Measurements from ENCODE around the gene SARDH. TPM values are rescaled to one million over a fixed set of nuclear protein-coding genes. Genes with fewer than 3 reads are reported as not detected.

The SARDH gene
- total and polyA plus RNA-seq, 3 experiments from 2014 or later, result 1.3 to 2.0 (median 1.8) TPM

GRCh38 chr9:133782157-133783130, 44.3 kb upstream of the SARDH start:
- peak; percentile 37 to 71 (median 40) for DNase-seq
- ChIA-PET CTCF (interaction anchor here (0.8 to 5.6 kb wide), 11 partner anchors 9 to 319 kb away, joined by 3 to 94 read pairs (median 4); no protein-coding TSS in a partner anchor), POLR2A (interaction anchor here (0.8 kb wide), 2 partner anchors 212 to 248 kb away, joined by 3 to 7 read pairs; no protein-coding TSS in a partner anchor)
- Histone ChIP-seq H3K4me3 (ENCODE audit: low read length) (no peak overlapping the region), H3K9me3 (ENCODE audit: low read length) (no peaks in the 10 kb centered on the region), H3K27ac (ENCODE audit: low read depth, low read length) (no peak overlapping the region), H3K27me3 (ENCODE audit: insufficient read depth, low read length, poor library complexity, severe bottlenecking) (no peaks in the 10 kb centered on the region), H3K36me3 (ENCODE audit: insufficient read depth, low read length) (no peaks in the 10 kb centered on the region), H3K4me1 (ENCODE audit: insufficient read depth, low read length) (no peaks in the 10 kb centered on the region)
- Mint-ChIP-seq H3K9me3 (no peaks in the 10 kb centered on the region), H3K27ac (no peak overlapping the region), H3K36me3 (no peaks in the 10 kb centered on the region), H3K4me3 (no peak overlapping the region), H3K4me1 (no peaks in the 10 kb centered on the region), H3K27me3 (peaks cover 0 to 3% of the 10 kb centered on the region in 2 donors)

- Histone ChIP-seq H3K27ac (ENCODE audit: low read depth, low read length) (no peak overlapping the region), H3K4me3 (ENCODE audit: low read length) (no peak overlapping the region), H3K36me3 (ENCODE audit: insufficient read depth, low read length) (no peaks in the 10 kb centered on the region), H3K4me1 (ENCODE audit: insufficient read depth, low read length) (no peaks in the 10 kb centered on the region), H3K27me3 (ENCODE audit: insufficient read depth, low read length, poor library complexity, severe bottlenecking) (no peaks in the 10 kb centered on the region), H3K9me3 (ENCODE audit: low read length) (no peaks in the 10 kb centered on the region)
- ChIA-PET POLR2A (interaction anchor here (0.8 kb wide), 2 partner anchors 213 to 248 kb away, joined by 3 to 7 read pairs; no protein-coding TSS in a partner anchor), CTCF (interaction anchor here (0.8 to 5.6 kb wide), 9 partner anchors 8 to 319 kb away, joined by 3 to 94 read pairs (median 4); no protein-coding TSS in a partner anchor)
- DNase-seq, result no peak
- Mint-ChIP-seq H3K36me3 (no peaks in the 10 kb centered on the region), H3K27ac (no peak overlapping the region), H3K9me3 (no peaks in the 10 kb centered on the region), H3K4me1 (no peaks in the 10 kb centered on the region), H3K27me3 (peaks cover 0 to 1% of the 10 kb centered on the region in 2 donors), H3K4me3 (no peak overlapping the region)
Measured at GRCh38 chr9:133781828-133782135, 43.6 kb upstream of the SARDH start.

GRCh38 chr9:133780962-133781827, 43.0 kb upstream of the SARDH start:
- CTCF ChIA-PET, result interaction anchor here (1.2 to 5.6 kb wide), 7 partner anchors 8 to 320 kb away, joined by 4 to 94 read pairs (median 6); no protein-coding TSS in a partner anchor
- H3K27me3 Mint-ChIP-seq, result peaks cover 0 to 1% of the 10 kb centered on the region in 2 donors
- DNase-seq, result no peak
- H3K36me3 ChIP-seq (ENCODE audit: insufficient read depth, low read length), result no peaks in the 10 kb centered on the region
- H3K4me1 Mint-ChIP-seq, result no peaks in the 10 kb centered on the region
- H3K9me3 Mint-ChIP-seq, result no peaks in the 10 kb centered on the region
- no peak overlapping the region for H3K27ac ChIP-seq (ENCODE audit: low read depth, low read length)
- no peaks in the 10 kb centered on the region for H3K27me3 ChIP-seq (ENCODE audit: insufficient read depth, low read length, poor library complexity, severe bottlenecking)
- no peaks in the 10 kb centered on the region for H3K36me3 Mint-ChIP-seq
- no peak overlapping the region for H3K27ac Mint-ChIP-seq
- H3K4me3 ChIP-seq (ENCODE audit: low read length), result no peak overlapping the region
- H3K4me1 ChIP-seq (ENCODE audit: insufficient read depth, low read length), result no peaks in the 10 kb centered on the region
- POLR2A ChIA-PET, result no interaction called here
- H3K9me3 ChIP-seq (ENCODE audit: low read length), result no peaks in the 10 kb centered on the region
- H3K4me3 Mint-ChIP-seq, result no peak overlapping the region

- H3K4me3 ChIP-seq (ENCODE audit: low read length), result no peak overlapping the region
- CTCF ChIA-PET, result interaction anchor here (1.2 to 5.6 kb wide), 2 partner anchors 9 to 214 kb away, joined by 4 to 94 read pairs; no protein-coding TSS in a partner anchor
- peaks cover 0 to 1% of the 10 kb centered on the region in 2 donors for H3K27me3 Mint-ChIP-seq
- peaks cover 0 to under 1% (median 0%) of the 10 kb centered on the region in 5 donors for H3K9me3 Mint-ChIP-seq
- H3K36me3 ChIP-seq (ENCODE audit: insufficient read depth, low read length), result no peaks in the 10 kb centered on the region
- H3K4me3 Mint-ChIP-seq, result no peak overlapping the region
- POLR2A ChIA-PET, result no interaction called here
- no peaks in the 10 kb centered on the region for H3K27me3 ChIP-seq (ENCODE audit: insufficient read depth, low read length, poor library complexity, severe bottlenecking)
- peaks cover 0 to 1% (median 0%) of the 10 kb centered on the region in 3 donors for H3K36me3 Mint-ChIP-seq
- no peaks in the 10 kb centered on the region for H3K4me1 Mint-ChIP-seq
- no peaks in the 10 kb centered on the region for H3K4me1 ChIP-seq (ENCODE audit: insufficient read depth, low read length)
- H3K9me3 ChIP-seq (ENCODE audit: low read length), result no peaks in the 10 kb centered on the region
- no peak overlapping the region for H3K27ac ChIP-seq (ENCODE audit: low read depth, low read length)
- no peak overlapping the region for H3K27ac Mint-ChIP-seq
- no peak for DNase-seq
Measured at GRCh38 chr9:133780404-133780945, 42.3 kb upstream of the SARDH start.

- H3K27ac Mint-ChIP-seq, result no peak overlapping the region
- peaks cover 0 to 2% (median 0%) of the 10 kb centered on the region in 3 donors for H3K36me3 Mint-ChIP-seq
- H3K4me3 Mint-ChIP-seq, result no peak overlapping the region
- no peak for DNase-seq
- H3K9me3 ChIP-seq (ENCODE audit: low read length), result no peaks in the 10 kb centered on the region
- H3K27me3 ChIP-seq (ENCODE audit: insufficient read depth, low read length, poor library complexity, severe bottlenecking), result no peaks in the 10 kb centered on the region
- no peaks in the 10 kb centered on the region for H3K4me1 Mint-ChIP-seq
- POLR2A ChIA-PET, result no interaction called here
- H3K9me3 Mint-ChIP-seq, result peaks cover 0 to 1% (median 0%) of the 10 kb centered on the region in 5 donors
- H3K27me3 Mint-ChIP-seq, result peaks cover 0 to 1% of the 10 kb centered on the region in 2 donors
- no peaks in the 10 kb centered on the region for H3K36me3 ChIP-seq (ENCODE audit: insufficient read depth, low read length)
- CTCF ChIA-PET, result interaction anchor here (1.2 to 5.6 kb wide), 3 partner anchors 8 to 215 kb away, joined by 3 to 94 read pairs (median 4); no protein-coding TSS in a partner anchor
- H3K4me3 ChIP-seq (ENCODE audit: low read length), result no peak overlapping the region
- no peak overlapping the region for H3K27ac ChIP-seq (ENCODE audit: low read depth, low read length)
- H3K4me1 ChIP-seq (ENCODE audit: insufficient read depth, low read length), result no peaks in the 10 kb centered on the region
Measured at GRCh38 chr9:133779516-133780403, 41.6 kb upstream of the SARDH start.

- POLR2A ChIA-PET, result no interaction called here
- H3K27me3 ChIP-seq (ENCODE audit: insufficient read depth, low read length, poor library complexity, severe bottlenecking), result no peaks in the 10 kb centered on the region
- Mint-ChIP-seq H3K27ac (no peak overlapping the region), H3K4me3 (no peak overlapping the region), H3K36me3 (peaks cover 0 to 2% (median 0%) of the 10 kb centered on the region in 3 donors), H3K9me3 (peaks cover 0 to 2% (median 1%) of the 10 kb centered on the region in 5 donors), H3K4me1 (no peaks in the 10 kb centered on the region), H3K27me3 (peaks cover 0 to 1% of the 10 kb centered on the region in 2 donors)
- H3K36me3 ChIP-seq (ENCODE audit: insufficient read depth, low read length), result no peaks in the 10 kb centered on the region
- H3K9me3 ChIP-seq (ENCODE audit: low read length), result no peaks in the 10 kb centered on the region
- CTCF ChIA-PET, result interaction anchor here (1.2 kb wide), 1 partner anchor 216 kb away, joined by 3 read pairs; no protein-coding TSS in a partner anchor
- H3K27ac ChIP-seq (ENCODE audit: low read depth, low read length), result no peak overlapping the region
- no peaks in the 10 kb centered on the region for H3K4me1 ChIP-seq (ENCODE audit: insufficient read depth, low read length)
- DNase-seq, result no peak
- no peak overlapping the region for H3K4me3 ChIP-seq (ENCODE audit: low read length)
Measured at GRCh38 chr9:133779081-133779480, 40.9 kb upstream of the SARDH start.
